Measurements from ENCODE around the gene SUPT6H.

Gene SUPT6H

GRCh38 chr17:28661635-28662526, at the start of gene SUPT6H, which contains the start of gene SDF2:
TSS of gene SUPT6H (plus strand) at chr17:28662205. CDS start at chr17:28673402, 11,197 bp downstream.
TSS of gene SDF2 (minus strand) at chr17:28661906. CDS start at chr17:28661876, 30 bp downstream.
- H3K4me3 ChIP-seq (ENCODE audit: control insufficient read depth, low read depth, low read length) = peak within 1 kb of the TSS; percentile 99
- TF ChIP-seq, protein P1, sequence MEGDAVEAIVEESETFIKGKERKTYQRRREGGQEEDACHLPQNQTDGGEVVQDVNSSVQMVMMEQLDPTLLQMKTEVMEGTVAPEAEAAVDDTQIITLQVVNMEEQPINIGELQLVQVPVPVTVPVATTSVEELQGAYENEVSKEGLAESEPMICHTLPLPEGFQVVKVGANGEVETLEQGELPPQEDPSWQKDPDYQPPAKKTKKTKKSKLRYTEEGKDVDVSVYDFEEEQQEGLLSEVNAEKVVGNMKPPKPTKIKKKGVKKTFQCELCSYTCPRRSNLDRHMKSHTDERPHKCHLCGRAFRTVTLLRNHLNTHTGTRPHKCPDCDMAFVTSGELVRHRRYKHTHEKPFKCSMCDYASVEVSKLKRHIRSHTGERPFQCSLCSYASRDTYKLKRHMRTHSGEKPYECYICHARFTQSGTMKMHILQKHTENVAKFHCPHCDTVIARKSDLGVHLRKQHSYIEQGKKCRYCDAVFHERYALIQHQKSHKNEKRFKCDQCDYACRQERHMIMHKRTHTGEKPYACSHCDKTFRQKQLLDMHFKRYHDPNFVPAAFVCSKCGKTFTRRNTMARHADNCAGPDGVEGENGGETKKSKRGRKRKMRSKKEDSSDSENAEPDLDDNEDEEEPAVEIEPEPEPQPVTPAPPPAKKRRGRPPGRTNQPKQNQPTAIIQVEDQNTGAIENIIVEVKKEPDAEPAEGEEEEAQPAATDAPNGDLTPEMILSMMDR (conservative IDR thresholded peaks at IDR 0.05; ENCODE audit: control insufficient read depth, insufficient read depth, low read depth, low read length) = no peak
- peak; percentile 76 for DNase-seq (ENCODE audit: low read depth)

DNA sequence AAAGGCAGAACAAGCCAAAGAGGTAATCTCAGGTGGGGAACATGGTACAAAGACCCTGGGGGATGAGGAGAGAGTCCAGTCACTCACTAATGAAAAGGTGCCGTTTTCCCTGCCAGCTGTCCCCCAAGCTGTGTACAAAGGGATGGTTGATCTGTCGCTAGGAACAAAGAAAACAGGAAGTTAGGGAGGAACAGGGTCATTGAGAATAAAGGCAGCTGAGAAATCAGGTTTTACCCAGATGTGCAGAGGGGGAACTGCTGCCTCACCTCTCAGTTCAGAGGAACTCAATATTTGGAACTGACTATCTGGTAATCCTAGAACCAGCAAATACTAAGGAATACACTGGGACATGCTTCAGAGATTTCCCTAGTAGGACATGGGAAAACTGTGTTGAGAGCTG, 49.5 kb upstream of the SUPT6H start:
- TF ChIP-seq, protein P1 (conservative IDR thresholded peaks at IDR 0.05; ENCODE audit: control insufficient read depth, insufficient read depth, low read depth, low read length) = no peak
- no peak for DNase-seq (ENCODE audit: low read depth)
- H3K4me3 ChIP-seq (ENCODE audit: control insufficient read depth, low read depth, low read length) = no peak overlapping the region

GRCh38 chr17:28612936-28613872, 48.8 kb upstream of the SUPT6H start:
- TF ChIP-seq, protein P1 (conservative IDR thresholded peaks at IDR 0.05; ENCODE audit: control insufficient read depth, insufficient read depth, low read depth, low read length) = peak; percentile 69
- peak; percentile 30 for DNase-seq (ENCODE audit: low read depth)
- no peak overlapping the region for H3K4me3 ChIP-seq (ENCODE audit: control insufficient read depth, low read depth, low read length)

GRCh38 chr17:28613931-28614381, 48.0 kb upstream of the SUPT6H start, which contains the start of gene RSKR:
TSS of gene RSKR (minus strand) at chr17:28614185. CDS start at chr17:28614161, 24 bp downstream.
- no peak within 1 kb of the TSS for H3K4me3 ChIP-seq (ENCODE audit: control insufficient read depth, low read depth, low read length)
- DNase-seq (ENCODE audit: low read depth) = peak; percentile 30
- TF ChIP-seq, protein P1 (conservative IDR thresholded peaks at IDR 0.05; ENCODE audit: control insufficient read depth, insufficient read depth, low read depth, low read length) = no peak

- no peak overlapping the region for H3K4me3 ChIP-seq (ENCODE audit: control insufficient read depth, low read depth, low read length)
- TF ChIP-seq, protein P1 (conservative IDR thresholded peaks at IDR 0.05; ENCODE audit: control insufficient read depth, insufficient read depth, low read depth, low read length) = no peak
- no peak for DNase-seq (ENCODE audit: low read depth)
Observed at GRCh38 chr17:28615260-28615940, 46.6 kb upstream of the SUPT6H start.

GRCh38 chr17:28616281-28616680, 45.7 kb upstream of the SUPT6H start:
- no peak for DNase-seq (ENCODE audit: low read depth)
- no peak overlapping the region for H3K4me3 ChIP-seq (ENCODE audit: control insufficient read depth, low read depth, low read length)
- TF ChIP-seq, protein P1 (conservative IDR thresholded peaks at IDR 0.05; ENCODE audit: control insufficient read depth, insufficient read depth, low read depth, low read length) = no peak

All from fibroblast of mammary gland (primary cell).